Measurements from ENCODE around the gene KRT80.

The KRT80 gene

GRCh38 chr12:52130711-52131110 is 61.1 kb downstream of the KRT80 start:
- no peak for DNase-seq (ENCODE audit: low read depth, low spot score)

DNA sequence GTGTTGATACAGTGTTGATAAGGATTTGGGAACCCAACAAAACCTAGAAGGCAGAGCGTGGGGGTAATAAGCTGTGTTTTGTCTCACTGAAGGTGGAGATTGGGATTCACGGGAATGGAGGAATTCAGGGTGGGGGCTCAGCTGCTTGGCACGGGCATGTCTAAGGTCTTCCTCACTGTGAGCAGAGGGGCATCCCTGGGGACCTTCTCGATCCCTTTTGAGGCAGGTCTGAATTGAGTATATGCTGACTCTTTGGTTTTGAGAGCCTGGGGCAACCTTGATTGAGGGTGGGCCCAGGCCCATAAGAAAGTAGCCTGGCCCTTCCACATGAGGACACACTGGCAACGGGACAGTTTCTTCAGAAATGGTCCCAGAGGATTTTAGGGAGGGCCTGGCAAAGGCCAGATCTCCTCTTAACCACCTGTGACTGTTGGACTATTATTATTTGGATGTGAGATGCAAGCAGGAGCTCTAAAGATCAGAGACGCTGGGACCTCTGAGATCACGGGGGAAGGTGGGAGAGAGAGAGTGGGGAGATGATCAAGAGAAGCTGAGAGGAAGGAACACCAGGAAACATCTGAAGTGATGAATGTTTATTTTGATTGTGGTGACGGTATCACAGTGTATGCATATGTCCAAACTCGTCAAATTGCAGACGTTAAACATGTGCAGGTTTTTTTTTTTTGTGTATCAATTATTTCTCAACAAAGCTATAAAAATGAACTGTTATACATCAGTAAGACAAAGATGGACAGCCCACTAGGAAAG is 63.9 kb downstream of the KRT80 start:
- TF ChIP-seq CTCF (IDR thresholded peaks at IDR 0.05; ENCODE audit: low read depth, low read length): no peak
- no peak for DNase-seq (ENCODE audit: low read depth, low spot score)
- no peak overlapping the region for H3K4me3 ChIP-seq (ENCODE audit: low read depth, low read length)
- in situ Hi-C loops (cut with HindIII; ENCODE audit: low sequenced_read_pairs): no loop called here

More at GRCh38 chr12:52130711-52131110, 61.1 kb downstream of the KRT80 start:
- TF ChIP-seq CTCF (IDR thresholded peaks at IDR 0.05; ENCODE audit: low read depth, low read length): no peak
- H3K4me3 ChIP-seq (ENCODE audit: low read depth, low read length): no peak overlapping the region
- in situ Hi-C loops (cut with HindIII; ENCODE audit: low sequenced_read_pairs): no loop called here

GRCh38 chr12:52126605-52127578 is 64.9 kb downstream of the KRT80 start:
- no peak overlapping the region for H3K4me3 ChIP-seq (ENCODE audit: low read depth, low read length)
- in situ Hi-C loops (cut with HindIII; ENCODE audit: low sequenced_read_pairs): no loop called here
- TF ChIP-seq CTCF (IDR thresholded peaks at IDR 0.05; ENCODE audit: low read depth, low read length): no peak
- DNase-seq (ENCODE audit: low read depth, low spot score): no peak

GRCh38 chr12:52126050-52126604 is 65.7 kb downstream of the KRT80 start:
- TF ChIP-seq CTCF (IDR thresholded peaks at IDR 0.05; ENCODE audit: low read depth, low read length): no peak
- no peak overlapping the region for H3K4me3 ChIP-seq (ENCODE audit: low read depth, low read length)
- no peak for DNase-seq (ENCODE audit: low read depth, low spot score)
- in situ Hi-C loops (cut with HindIII; ENCODE audit: low sequenced_read_pairs): no loop called here

- no peak overlapping the region for H3K4me3 ChIP-seq (ENCODE audit: low read depth, low read length)
- DNase-seq (ENCODE audit: low read depth, low spot score): no peak
- in situ Hi-C loops (cut with HindIII; ENCODE audit: low sequenced_read_pairs): no loop called here
- TF ChIP-seq CTCF (IDR thresholded peaks at IDR 0.05; ENCODE audit: low read depth, low read length): no peak
Measured at GRCh38 chr12:52125476-52125900, 66.3 kb downstream of the KRT80 start.

DNA sequence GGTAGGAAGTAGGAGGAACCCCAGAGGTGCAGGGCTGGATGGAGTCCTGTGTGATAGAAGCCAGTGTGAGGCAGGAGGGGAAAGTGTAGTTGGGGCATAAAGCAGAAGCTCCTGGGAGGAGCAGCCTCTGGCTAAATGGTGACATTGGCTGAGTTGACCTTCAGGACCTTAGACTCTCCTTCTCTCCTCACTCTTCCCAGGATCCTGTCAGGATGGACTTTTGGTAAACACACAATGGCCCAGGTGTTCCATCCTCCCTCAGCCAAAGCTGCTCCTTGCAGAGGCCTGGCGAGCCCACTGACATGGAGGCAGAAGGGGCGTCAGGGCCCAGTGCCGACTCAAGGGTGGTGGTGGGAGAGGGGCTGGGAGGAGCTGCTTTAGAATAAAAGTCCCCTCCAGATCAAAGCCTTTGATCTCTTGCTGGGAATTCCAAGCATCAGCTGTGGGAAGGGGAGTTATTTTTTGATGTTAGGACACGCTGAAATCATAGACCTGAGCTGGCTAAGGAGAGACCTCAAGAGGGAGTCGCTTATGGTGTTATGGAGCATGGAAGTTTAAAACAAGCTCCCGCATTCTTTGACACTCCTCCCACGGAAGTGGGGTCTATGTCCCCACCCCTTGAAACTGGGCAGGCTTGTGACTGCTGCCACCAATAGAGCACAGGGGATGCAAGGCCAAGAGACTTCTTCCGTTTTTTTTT is 68.2 kb downstream of the KRT80 start:
- TF ChIP-seq CTCF (IDR thresholded peaks at IDR 0.05; ENCODE audit: low read depth, low read length): no peak
- in situ Hi-C loops (cut with HindIII; ENCODE audit: low sequenced_read_pairs): no loop called here
- no peak overlapping the region for H3K4me3 ChIP-seq (ENCODE audit: low read depth, low read length)
- no peak for DNase-seq (ENCODE audit: low read depth, low spot score)
